PFSK-1 (cell line): ENCODE results near the gene NACC1.
A peak's percentile ranks its signal among the peaks of the same experiment; 100 is the strongest.

Source experiments
- FOXP2 ChIP-seq: optimal IDR thresholded peaks from 2 replicates; pipeline ENCODE3; 2011; ENCODE audit warnings: borderline replicate concordance, control low read depth, inconsistent platforms; ENCODE audit not compliant: insufficient read depth; ENCODE audit errors: extremely low read length, extremely low read depth
- POLR2AphosphoS5 ChIP-seq: IDR thresholded peaks from 2 replicates; pipeline ENCODE4 v1.6.1; 2012; ENCODE audit warnings: low read depth, mild to moderate bottlenecking, control low read depth, low read length, moderate library complexity
- REST ChIP-seq, 2 experiments: IDR thresholded peaks; 2 replicates each; pipeline versions ENCODE4 v1.6.1 to v1.8.0; 2011 to 2012; ENCODE audit warnings: low read depth in 2 of 2, low read length in 2 of 2, control low read depth in 1 of 2, inconsistent platforms in 1 of 2, mild to moderate bottlenecking in 1 of 2, moderate library complexity in 1 of 2; ENCODE audit not compliant: insufficient read depth in 1 of 2
- SIN3A ChIP-seq: IDR thresholded peaks from 2 replicates; pipeline ENCODE4 v1.6.1; 2012; ENCODE audit warnings: mild to moderate bottlenecking, low read length, moderate library complexity, borderline replicate concordance; ENCODE audit not compliant: insufficient read depth
- TAF1 ChIP-seq: IDR thresholded peaks from 2 replicates; pipeline ENCODE4 v1.6.1; 2012; ENCODE audit warnings: low read length, control low read depth, borderline replicate concordance; ENCODE audit not compliant: insufficient read depth

NACC1 gene

DNA sequence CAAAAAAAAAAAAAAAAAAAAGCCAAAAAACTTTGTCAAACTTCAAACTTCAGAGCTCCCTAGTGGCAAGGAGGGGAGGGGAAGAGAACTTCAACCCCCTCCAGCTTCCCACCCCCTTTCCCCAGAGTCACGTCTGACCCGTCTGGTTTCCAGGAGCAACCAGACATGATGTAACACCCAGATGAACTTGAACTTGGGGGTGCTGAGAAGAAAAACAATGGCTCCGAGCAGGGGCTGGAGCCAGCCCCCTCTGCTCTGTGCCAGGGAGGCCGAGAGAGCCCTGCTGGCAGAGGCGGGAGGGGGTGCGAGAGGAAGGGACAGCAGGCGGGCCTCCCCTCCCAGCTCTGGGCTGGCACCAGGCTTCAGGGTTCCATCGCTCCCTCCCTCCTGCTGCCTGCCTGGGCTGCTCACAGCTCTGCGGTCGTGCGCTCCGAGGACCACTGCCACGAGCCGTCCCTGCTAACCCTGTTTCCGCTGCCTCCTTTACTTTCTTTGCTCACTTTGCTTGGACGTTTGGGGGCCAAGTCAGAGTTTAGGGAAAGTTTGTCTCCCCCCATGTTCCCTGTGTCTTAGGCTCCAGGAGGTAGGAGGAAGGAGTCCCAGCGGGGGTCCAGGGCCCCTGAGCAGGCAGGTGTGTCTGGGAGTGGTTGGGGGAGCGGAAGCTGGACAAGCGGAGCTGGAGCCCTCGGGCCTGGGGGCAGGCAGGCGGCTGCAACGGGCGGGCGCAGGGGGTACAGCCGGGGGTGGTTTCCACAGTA is 26.5 kb upstream of the NACC1 start:
- TF ChIP-seq TAF1 (no peak), REST (IDR thresholded peaks at IDR 0.05; ENCODE audit: insufficient read depth in 1 of 2, low read depth in 2 of 2, low read length in 2 of 2) (no peak), FOXP2 (no peak), POLR2AphosphoS5 (no peak), SIN3A (no peak)

DNA sequence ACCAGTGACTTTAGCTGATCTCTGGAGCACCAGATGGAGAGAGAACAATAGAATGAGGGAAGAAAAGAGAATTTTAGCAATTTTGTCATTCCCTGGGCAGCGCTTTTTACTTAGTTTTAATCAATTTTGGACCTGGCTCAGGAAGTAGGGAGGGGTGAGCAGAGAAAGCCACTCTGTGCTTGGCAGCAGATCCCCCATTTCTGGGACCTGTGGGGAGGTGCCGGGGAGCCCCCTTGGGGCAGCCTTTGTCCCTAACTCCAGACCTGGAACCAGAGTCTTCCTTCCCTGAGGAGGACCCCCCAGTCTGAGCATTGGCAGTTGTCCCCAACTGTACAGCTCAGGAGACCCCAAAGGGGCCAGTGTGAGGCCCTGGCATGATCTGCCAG is 25.9 kb upstream of the NACC1 start:
- TF ChIP-seq SIN3A (no peak), FOXP2 (no peak), TAF1 (no peak), REST (IDR thresholded peaks at IDR 0.05; ENCODE audit: insufficient read depth in 1 of 2, low read depth in 2 of 2, low read length in 2 of 2) (no peak), POLR2AphosphoS5 (no peak)

DNA sequence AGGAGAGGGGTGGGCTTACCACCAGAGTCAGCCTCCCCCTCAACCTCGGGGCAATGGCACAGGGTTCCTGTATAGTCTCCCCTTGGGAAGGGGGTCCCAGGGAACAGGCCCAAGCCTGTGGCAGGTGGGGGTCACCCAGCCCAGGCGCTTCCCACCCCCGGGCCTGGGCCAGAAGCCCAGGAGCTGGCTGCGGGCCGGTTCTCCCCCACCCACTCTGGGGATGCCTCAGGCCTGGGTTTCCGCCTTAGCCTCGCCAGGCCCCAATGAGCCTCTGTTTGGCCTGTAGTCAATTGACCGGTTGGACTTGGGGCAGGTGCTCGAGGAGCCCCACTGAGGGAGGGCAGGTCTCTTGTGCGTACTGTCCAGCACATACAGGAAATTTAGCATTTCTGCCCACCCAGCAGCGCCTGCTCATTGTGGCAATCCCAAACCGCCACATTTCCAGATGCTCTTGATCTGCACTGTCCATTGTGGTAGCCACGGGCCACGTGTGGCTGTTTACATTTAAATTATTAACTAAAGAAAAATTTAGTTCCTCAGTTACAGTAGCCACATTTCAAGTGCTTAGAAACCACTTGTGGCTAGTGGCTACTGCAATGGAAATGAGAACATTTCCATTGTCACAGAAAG is 25.3 kb upstream of the NACC1 start:
- TF ChIP-seq FOXP2 = no peak
- TF ChIP-seq POLR2AphosphoS5 = no peak
- TF ChIP-seq TAF1 = no peak
- no peak for TF ChIP-seq REST (IDR thresholded peaks at IDR 0.05; ENCODE audit: insufficient read depth in 1 of 2, low read depth in 2 of 2, low read length in 2 of 2)
- no peak for TF ChIP-seq SIN3A

DNA sequence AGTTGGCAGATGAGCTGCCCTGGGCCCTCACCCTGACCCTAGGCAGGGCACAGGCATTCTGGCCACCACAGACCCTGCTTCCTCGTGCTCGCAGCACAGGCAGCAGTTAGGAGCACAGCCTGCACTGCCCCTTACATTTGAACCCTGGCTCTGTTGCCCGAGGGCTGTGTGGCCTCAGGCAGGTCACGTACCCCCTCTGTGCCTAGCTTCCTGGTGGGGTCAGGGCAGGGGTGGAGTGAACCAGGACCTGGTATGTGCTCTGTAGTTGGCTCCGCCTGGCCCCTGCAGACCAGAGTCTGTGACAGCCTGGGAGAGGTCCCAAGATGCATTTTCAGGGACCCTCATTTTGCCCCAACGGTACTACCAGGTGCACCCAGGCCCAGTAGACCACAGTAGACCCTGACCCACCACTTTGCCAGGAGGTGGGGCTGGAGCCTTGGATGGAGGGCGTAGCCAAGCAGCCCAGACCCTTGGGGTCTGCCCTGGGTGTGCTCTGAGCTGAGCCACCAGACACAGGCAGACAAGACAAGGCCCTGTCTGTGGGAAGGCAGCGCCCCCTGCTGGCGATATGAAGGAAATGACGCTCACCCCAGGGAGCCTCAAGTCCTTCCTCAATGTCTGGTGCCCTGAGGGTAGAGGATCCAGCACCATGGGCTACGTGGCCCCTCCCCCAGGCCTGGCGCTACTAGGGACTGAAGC is 24.5 kb upstream of the NACC1 start:
- TF ChIP-seq POLR2AphosphoS5 = no peak
- peak; percentile 62 for TF ChIP-seq FOXP2
- no peak for TF ChIP-seq TAF1
- TF ChIP-seq REST (IDR thresholded peaks at IDR 0.05; ENCODE audit: insufficient read depth in 1 of 2, low read depth in 2 of 2, low read length in 2 of 2) = no peak
- no peak for TF ChIP-seq SIN3A
